ENCODE results near the gene KMT2B. TPM values are rescaled to one million over a fixed set of nuclear protein-coding genes. Genes with fewer than 3 reads are reported as not detected.

KMT2B gene
- total RNA-seq, 4 donors from 2014 or later, result 33.1 to 74.7 (median 42.0) TPM

DNA sequence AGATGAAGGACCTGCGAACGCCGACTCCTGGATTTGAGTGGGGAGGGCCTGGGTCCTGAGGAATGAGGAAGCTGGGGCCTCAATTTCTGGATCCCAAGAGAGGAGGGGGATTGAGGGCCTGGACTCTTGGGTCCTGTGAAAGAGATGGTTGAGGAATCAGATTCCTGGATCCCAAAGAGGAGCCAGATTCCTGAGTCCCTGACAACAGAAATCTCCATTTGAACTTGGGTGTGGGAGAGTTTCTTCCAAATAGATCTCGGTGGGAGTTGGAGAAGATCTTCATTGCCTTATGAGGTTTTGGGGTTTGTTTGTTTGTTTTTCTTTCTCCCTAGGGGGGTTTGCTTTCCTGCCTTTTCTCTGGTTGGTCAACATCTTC lies 28.3 kb downstream of the KMT2B start:
- peak overlapping the region; percentile 37 for H3K4me3 ChIP-seq (ENCODE audit: low read depth, poor library complexity, severe bottlenecking)
- DNase-seq (ENCODE audit: low spot score in 2 of 2), result no peak
- no peak for TF ChIP-seq POLR2A (IDR thresholded peaks at IDR 0.05)
- TF ChIP-seq, protein P1, sequence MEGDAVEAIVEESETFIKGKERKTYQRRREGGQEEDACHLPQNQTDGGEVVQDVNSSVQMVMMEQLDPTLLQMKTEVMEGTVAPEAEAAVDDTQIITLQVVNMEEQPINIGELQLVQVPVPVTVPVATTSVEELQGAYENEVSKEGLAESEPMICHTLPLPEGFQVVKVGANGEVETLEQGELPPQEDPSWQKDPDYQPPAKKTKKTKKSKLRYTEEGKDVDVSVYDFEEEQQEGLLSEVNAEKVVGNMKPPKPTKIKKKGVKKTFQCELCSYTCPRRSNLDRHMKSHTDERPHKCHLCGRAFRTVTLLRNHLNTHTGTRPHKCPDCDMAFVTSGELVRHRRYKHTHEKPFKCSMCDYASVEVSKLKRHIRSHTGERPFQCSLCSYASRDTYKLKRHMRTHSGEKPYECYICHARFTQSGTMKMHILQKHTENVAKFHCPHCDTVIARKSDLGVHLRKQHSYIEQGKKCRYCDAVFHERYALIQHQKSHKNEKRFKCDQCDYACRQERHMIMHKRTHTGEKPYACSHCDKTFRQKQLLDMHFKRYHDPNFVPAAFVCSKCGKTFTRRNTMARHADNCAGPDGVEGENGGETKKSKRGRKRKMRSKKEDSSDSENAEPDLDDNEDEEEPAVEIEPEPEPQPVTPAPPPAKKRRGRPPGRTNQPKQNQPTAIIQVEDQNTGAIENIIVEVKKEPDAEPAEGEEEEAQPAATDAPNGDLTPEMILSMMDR (IDR thresholded peaks at IDR 0.05), result no peak
- intact Hi-C loops (cut with DNase I; ENCODE audit: low total_unique reads), result no loop called here
- 0 to 7% methylated on average over 4 of the region's 4 CpGs for WGBS, 2 donors

DNA sequence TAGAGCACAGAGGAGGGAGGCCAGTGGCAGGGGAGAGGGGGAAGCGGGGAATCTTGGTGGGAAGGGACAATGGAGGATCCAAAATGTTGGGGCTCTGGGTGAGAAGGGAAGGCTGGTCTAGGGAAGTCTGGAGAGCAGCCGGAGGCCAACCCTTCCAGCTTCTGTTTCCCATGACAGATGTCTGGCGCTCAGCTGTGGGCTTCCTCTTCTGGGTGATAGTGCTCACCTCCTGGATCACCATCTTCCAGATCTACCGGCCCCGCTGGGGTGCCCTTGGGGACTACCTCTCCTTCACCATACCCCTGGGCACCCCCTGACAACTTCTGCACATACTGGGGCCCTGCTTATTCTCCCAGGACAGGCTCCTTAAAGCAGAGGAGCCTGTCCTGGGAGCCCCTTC lies 28.7 kb downstream of the KMT2B start:
- H3K4me3 ChIP-seq (ENCODE audit: low read depth, poor library complexity, severe bottlenecking), result no peak overlapping the region
- DNase-seq (ENCODE audit: low spot score in 2 of 2), result no peak
- WGBS, 2 donors, result 85 to 92% methylated on average over 5 of the region's 5 CpGs
- TF ChIP-seq, protein P1 (IDR thresholded peaks at IDR 0.05), result no peak
- no peak for TF ChIP-seq POLR2A (IDR thresholded peaks at IDR 0.05)
- intact Hi-C loops (cut with DNase I; ENCODE audit: low total_unique reads), result no loop called here

DNA sequence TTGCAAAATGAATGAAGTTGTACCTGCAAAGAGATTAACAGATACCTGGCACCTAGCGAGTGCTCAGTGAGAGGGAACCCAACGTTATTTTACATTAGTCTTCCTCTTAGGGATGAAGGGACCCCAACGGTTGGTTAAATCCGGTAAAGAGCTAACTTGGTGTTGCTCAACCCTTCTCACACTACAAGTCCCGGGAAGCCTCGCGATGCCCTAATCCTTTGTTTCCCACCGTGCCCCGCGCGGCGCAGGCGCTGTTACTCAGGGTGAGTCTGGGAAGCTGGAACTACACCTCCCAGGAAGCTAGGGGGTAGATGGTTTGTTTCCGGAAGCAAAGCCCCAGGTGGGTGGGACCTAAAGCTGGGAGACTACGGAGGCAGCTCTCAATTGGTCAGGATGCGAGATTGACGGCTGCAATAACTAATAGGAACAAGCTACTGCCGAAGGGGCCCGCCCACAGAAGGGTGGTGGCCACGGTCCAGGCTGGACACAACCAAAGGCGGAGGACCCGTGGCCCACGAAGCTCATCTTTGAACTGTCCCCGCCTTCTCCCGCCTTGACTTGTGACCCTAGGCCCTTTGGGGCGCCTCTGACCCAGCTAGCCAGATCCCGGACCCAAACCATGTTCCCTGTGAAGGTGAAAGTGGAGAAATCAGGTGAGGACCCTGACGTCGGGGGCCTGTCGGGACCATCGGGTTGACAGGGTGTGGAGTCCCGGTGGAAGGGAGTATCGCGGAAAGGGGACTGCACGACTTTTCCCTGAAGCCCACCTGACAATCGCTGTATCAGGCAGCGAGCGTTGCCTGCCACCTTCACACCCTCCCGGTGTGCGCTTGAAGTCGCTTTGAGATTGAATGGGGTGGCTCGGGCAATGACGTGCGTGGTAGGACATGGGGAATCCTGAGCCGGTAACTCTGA lies 30.6 kb downstream of the KMT2B start, which contains the start of gene LIN37:
Gene LIN37 (plus strand): TSS at position 471 of the 915 bp plus-strand sequence. CDS start 149 bp downstream, at position 620.
- TF ChIP-seq POLR2A (IDR thresholded peaks at IDR 0.05), result peak in 1 of 2 donors; percentile 57
- TF ChIP-seq, protein P1 (IDR thresholded peaks at IDR 0.05), result no peak
- WGBS, 2 donors, result 1% methylated on average over 45 of the region's 45 CpGs
- H3K4me3 ChIP-seq (ENCODE audit: low read depth, poor library complexity, severe bottlenecking), result peak within 1 kb of the TSS; percentile 48
- intact Hi-C loops (cut with DNase I; ENCODE audit: low total_unique reads), result no loop called here
- peak; percentile 100 for DNase-seq (ENCODE audit: low spot score in 2 of 2)

DNA sequence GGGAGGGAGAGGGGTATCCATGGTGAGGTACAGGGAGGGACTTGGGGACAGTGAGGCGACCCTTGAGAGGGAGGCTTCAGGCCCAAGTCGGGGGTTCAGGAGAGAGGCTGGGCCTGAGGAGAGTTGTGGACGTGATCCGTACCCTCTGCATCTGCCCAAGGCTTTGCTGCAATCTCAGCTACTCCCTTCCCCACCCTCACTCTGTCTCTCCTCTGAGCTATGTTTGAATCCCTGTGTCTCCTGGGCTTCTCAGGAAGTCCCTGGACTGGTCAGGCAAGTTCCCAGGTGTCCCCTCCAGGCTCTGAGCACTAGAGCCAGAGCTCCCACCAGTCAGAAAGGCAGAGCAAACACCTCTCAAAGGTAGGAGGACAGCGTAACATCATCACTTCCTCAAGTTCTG lies 32.4 kb downstream of the KMT2B start:
- TF ChIP-seq, protein P1 (IDR thresholded peaks at IDR 0.05), result no peak
- no peak for TF ChIP-seq POLR2A (IDR thresholded peaks at IDR 0.05)
- WGBS, 2 donors, result 77 to 89% methylated on average over 5 of the region's 5 CpGs
- no peak for DNase-seq (ENCODE audit: low spot score in 2 of 2)
- intact Hi-C loops (cut with DNase I; ENCODE audit: low total_unique reads), result no loop called here
- H3K4me3 ChIP-seq (ENCODE audit: low read depth, poor library complexity, severe bottlenecking), result no peak overlapping the region

DNA sequence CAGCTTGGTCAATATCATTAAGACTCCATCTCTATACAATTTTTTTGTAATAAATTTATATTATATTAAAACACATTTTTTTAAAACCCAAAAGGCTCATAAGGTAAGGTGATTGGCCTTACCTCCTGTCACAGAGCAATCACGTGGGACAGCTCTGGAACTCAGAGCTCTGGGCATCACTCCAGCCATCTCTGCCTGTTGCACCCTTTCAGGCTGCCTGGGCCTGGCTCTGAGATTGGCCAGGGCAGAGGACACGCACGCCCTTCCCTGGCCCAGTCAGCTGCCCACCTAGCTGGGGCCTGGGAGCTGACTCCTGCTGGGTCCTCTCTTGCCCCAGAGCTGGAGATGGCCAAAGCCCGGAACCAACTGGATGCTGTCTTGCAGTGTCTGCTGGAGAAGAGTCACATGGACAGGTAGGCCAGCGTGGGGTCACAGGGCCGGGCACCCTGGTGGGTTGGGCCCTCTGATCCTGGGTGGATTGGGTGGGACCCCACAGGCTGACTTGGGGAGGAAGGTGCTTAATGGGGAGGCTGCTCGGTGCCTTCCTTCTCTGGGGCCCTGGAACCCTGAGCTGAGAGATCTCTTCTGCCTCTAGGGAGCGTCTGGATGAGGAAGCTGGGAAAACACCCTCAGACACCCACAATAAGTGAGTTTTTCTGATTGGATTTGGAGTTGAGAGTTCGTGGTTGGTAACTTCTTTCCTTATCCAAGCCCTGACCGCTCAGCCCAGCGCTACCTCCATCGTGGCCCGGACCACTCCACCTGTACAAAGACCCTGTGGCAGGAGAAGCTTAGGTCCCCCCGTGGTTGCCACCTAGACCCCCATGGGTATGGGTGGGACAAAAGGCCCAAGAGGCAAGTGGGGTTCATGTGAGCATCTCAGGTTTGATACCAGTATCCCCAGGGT lies 34.3 kb downstream of the KMT2B start:
- DNase-seq (ENCODE audit: low spot score in 2 of 2), result no peak
- H3K4me3 ChIP-seq (ENCODE audit: low read depth, poor library complexity, severe bottlenecking), result no peak overlapping the region
- intact Hi-C loops (cut with DNase I; ENCODE audit: low total_unique reads), result no loop called here
- TF ChIP-seq POLR2A (IDR thresholded peaks at IDR 0.05), result no peak
- 86 to 89% methylated on average over 11 to 13 of the region's 14 CpGs for WGBS, 2 donors

Measured in lower leg skin (tissue), 4 donors.